OCI-LY7 (cell line): ENCODE results near the gene SELENOM. TPM values are rescaled to one million over a fixed set of nuclear protein-coding genes. Genes with fewer than 3 reads are reported as not detected.

ENCODE experiments used
- BruUV-seq: library from RNA; stranded (reverse); fragments of 400-500 nt; replicated peaks from 2 replicates; lab custom pipeline; 2021; lab: Mats Ljungman, UMichigan
- CTCF ChIA-PET: fragments of 300-600 bp; sonication (Branson Sonifier 250); formaldehyde crosslinking; loops from one replicate; lab custom pipeline; 2022; ENCODE audit warnings: antibody characterized with exemption; ENCODE audit not compliant: unreplicated experiment; lab: Charles Lee
- POLR2A ChIA-PET: fragments of 300-600 bp; sonication (Branson Sonifier 250); formaldehyde crosslinking; loops from one replicate; lab custom pipeline; 2022; ENCODE audit warnings: antibody characterized with exemption; lab: Charles Lee
- DNase-seq: peaks from one replicate; pipeline ENCODE4 v3.0.0-alpha.2; 2015; ENCODE audit warnings: low spot score
- H2AFZ ChIP-seq: fragments of 200-600 bp; sonication (generic), shearing (Covaris generic); 2 replicates; pipeline ENCODE4 v1.6.1; 2014; ENCODE audit warnings: mild to moderate bottlenecking, antibody characterized with exemption, low read length, moderate library complexity
- H3K27ac ChIP-seq: fragments of 200-600 bp; sonication (generic); 2 replicates; pipeline ENCODE4 v1.5.1; 2014; ENCODE audit warnings: mixed run types, low read depth, mild to moderate bottlenecking, moderate library complexity, low read length, inconsistent platforms; ENCODE audit not compliant: poor library complexity, severe bottlenecking
- H3K36me3 ChIP-seq: fragments of 200-600 bp; sonication (generic); 2 replicates; pipeline ENCODE4 v1.6.1; 2014; ENCODE audit warnings: mild to moderate bottlenecking, antibody characterized with exemption, low read length, moderate library complexity, mixed read lengths; ENCODE audit not compliant: insufficient read depth
- H3K4me1 ChIP-seq: fragments of 200-600 bp; sonication (generic); 2 replicates; pipeline ENCODE4 v1.5.1; 2014; ENCODE audit warnings: mild to moderate bottlenecking, low read length; ENCODE audit not compliant: insufficient read depth, poor library complexity, severe bottlenecking
- H3K4me2 ChIP-seq: fragments of 200-600 bp; sonication (generic); 2 replicates; pipeline ENCODE4 v1.6.1; 2014; ENCODE audit warnings: mild to moderate bottlenecking, low read length
- H3K4me3 ChIP-seq: fragments of 200-600 bp; sonication (generic); 2 replicates; pipeline ENCODE4 v1.5.1; 2014; ENCODE audit warnings: mild to moderate bottlenecking, low read depth, low read length; ENCODE audit not compliant: poor library complexity, severe bottlenecking
- H3K79me2 ChIP-seq: fragments of 200-600 bp; sonication (generic); 2 replicates; pipeline ENCODE4 v1.6.1; 2016; ENCODE audit warnings: low read depth, mild to moderate bottlenecking, low read length, moderate library complexity, mixed read lengths; ENCODE audit not compliant: insufficient read depth
- H3K9me2 ChIP-seq: fragments of 200-600 bp; sonication (generic); 2 replicates; pipeline ENCODE4 v1.6.1; 2016; ENCODE audit warnings: mild to moderate bottlenecking, low read length, mixed read lengths; ENCODE audit not compliant: insufficient read depth
- H3K9me3 ChIP-seq: fragments of 200-600 bp; sonication (generic); 2 replicates; pipeline ENCODE4 v1.6.1; 2014; ENCODE audit warnings: mild to moderate bottlenecking, mixed run types, low read length, mixed read lengths
- H4K20me1 ChIP-seq: fragments of 200-600 bp; sonication (generic); 2 replicates; pipeline ENCODE4 v1.6.1; 2014; ENCODE audit warnings: mild to moderate bottlenecking, antibody characterized with exemption, low read length, moderate library complexity, mixed read lengths; ENCODE audit not compliant: insufficient read depth
- CTCF ChIP-seq: fragments of 200-600 bp; sonication (generic); conservative IDR thresholded peaks from 2 replicates; pipeline ENCODE4 v1.5.1; 2014; ENCODE audit warnings: mild to moderate bottlenecking, antibody characterized with exemption, low read length, moderate library complexity, mixed read lengths
- EZH2phosphoT487 ChIP-seq: fragments of 200-600 bp; sonication (generic); IDR thresholded peaks from 2 replicates; pipeline ENCODE4 v1.6.1; 2018; ENCODE audit warnings: low read depth, borderline replicate concordance, mild to moderate bottlenecking, mixed run types, antibody characterized with exemption, low read length, moderate library complexity, mixed read lengths
- intact Hi-C: fragments of 100-400 bp; cut with micrococcal nuclease; formaldehyde crosslinking; loops from one replicate; pipeline ENCODE4 v1.10.0; 2022; ENCODE audit not compliant: unreplicated experiment
- total RNA-seq, 2 experiments: library from RNA; depleted of rRNA in 1 of 2; stranded (reverse); fragments of >200 nt in 1 of 2; shearing (Covaris generic) in 1 of 2; gene quantifications; 2 replicates each; pipeline ENCODE4 v1.2.3, GENCODE V29; 2014 to 2022

Gene SELENOM
- total RNA-seq, 2 experiments from 2014 or later: 0.55 to 1.4 TPM

- H3K4me2 ChIP-seq: no peak overlapping the region
- no peaks in the 10 kb centered on the region for H3K79me2 ChIP-seq
- H3K9me2 ChIP-seq: no peaks in the 10 kb centered on the region
- H3K36me3 ChIP-seq: no peaks in the 10 kb centered on the region
- ChIA-PET POLR2A (interaction anchor here (1.5 kb wide), 1 partner anchor 8 kb away, joined by 4 read pairs; no protein-coding TSS in a partner anchor), CTCF (no interaction called here)
- TF ChIP-seq CTCF (no peak), EZH2phosphoT487 (no peak)
- no peak overlapping the region for H3K4me3 ChIP-seq
- no peaks in the 10 kb centered on the region for H3K9me3 ChIP-seq
- no peaks in the 10 kb centered on the region for H3K4me1 ChIP-seq
- no TSS peak for BruUV-seq
- no peaks in the 10 kb centered on the region for H4K20me1 ChIP-seq
- intact Hi-C loops: no loop called here
- no peak overlapping the region for H3K27ac ChIP-seq
- no peak for DNase-seq
- no peak overlapping the region for H2AFZ ChIP-seq
Observed at GRCh38 chr22:31136155-31136554, 28.8 kb upstream of the SELENOM start.

- CTCF ChIA-PET: no interaction called here
- no peak overlapping the region for H3K4me3 ChIP-seq
Observed at GRCh38 chr22:31135706-31136105, 28.3 kb upstream of the SELENOM start.

More at GRCh38 chr22:31135706-31136105, 28.3 kb upstream of the SELENOM start:
- Histone ChIP-seq H3K4me1 (no peaks in the 10 kb centered on the region), H3K9me2 (no peaks in the 10 kb centered on the region), H3K9me3 (no peaks in the 10 kb centered on the region), H4K20me1 (no peaks in the 10 kb centered on the region), H2AFZ (no peak overlapping the region), H3K27ac (no peak overlapping the region), H3K36me3 (no peaks in the 10 kb centered on the region), H3K79me2 (no peaks in the 10 kb centered on the region), H3K4me2 (no peak overlapping the region)
- POLR2A ChIA-PET: interaction anchor here (1.5 kb wide), 1 partner anchor 9 kb away, joined by 4 read pairs; no protein-coding TSS in a partner anchor
- no peak for DNase-seq
- TF ChIP-seq CTCF (no peak), EZH2phosphoT487 (no peak)
- intact Hi-C loops: no loop called here
- BruUV-seq: no TSS peak
